ENCODE results near the gene HLA-F. TPM values are rescaled to one million over a fixed set of nuclear protein-coding genes. Genes with fewer than 3 reads are reported as not detected.
A peak's percentile ranks its signal among the peaks of the same experiment; 100 is the strongest.

The HLA-F gene
- total RNA-seq: 100 to 1,000 TPM; 220 to 504 TPM

DNA sequence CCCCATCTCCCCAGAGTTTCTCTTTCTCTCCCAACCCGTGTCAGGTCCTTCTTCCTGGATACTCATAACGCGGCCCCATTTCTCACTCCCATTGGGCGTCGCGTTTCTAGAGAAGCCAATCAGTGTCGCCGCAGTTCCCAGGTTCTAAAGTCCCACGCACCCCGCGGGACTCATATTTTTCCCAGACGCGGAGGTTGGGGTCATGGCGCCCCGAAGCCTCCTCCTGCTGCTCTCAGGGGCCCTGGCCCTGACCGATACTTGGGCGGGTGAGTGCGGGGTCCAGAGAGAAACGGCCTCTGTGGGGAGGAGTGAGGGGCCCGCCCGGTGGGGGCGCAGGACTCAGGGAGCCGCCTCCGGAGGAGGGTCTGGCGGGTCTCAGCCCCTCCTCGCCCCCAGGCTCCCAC is at the start of gene HLA-F:
Gene HLA-F, plus strand, starts transcription at position 173 of the 404 bp plus-strand sequence. Its CDS starts 30 bp downstream, at position 203.
- peak within 1 kb of the TSS; percentile 89 for H3K27ac Mint-ChIP-seq
- H3K36me3 Mint-ChIP-seq: peaks cover 41% of the 10 kb centered on the region in 2 donors
- ATAC-seq: peak; percentile 92
- DNase-seq (ENCODE audit: low spot score in 2 of 2): peak; percentile 77 to 89
- no peaks in the 10 kb centered on the region for H3K9me3 Mint-ChIP-seq

DNA sequence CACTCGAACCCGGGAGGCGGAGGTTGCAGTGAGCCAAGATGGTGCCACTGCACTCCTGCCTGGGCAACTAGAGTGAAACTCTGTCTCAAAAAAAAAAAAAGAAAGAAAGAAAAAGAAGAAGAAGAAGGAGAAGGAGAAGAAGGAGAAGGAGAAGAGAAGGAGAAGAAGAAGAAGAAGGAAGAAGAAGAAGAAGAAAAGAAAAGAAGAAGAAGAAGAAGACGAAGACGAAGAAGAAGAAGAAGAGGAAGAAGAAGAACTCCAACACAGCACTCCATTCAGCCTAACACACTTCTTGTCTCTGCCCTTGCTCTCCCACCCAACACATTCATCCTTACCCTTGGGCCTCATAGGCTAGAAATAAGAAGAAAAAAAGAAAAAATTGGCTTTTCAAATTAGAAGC is 49.2 kb upstream of the HLA-F start:
- ATAC-seq: no peak
- H3K9me3 Mint-ChIP-seq: no peaks in the 10 kb centered on the region
- no peaks in the 10 kb centered on the region for H3K36me3 Mint-ChIP-seq
- H3K27ac Mint-ChIP-seq: no peak overlapping the region
- no peak for DNase-seq (ENCODE audit: low spot score in 2 of 2)

DNA sequence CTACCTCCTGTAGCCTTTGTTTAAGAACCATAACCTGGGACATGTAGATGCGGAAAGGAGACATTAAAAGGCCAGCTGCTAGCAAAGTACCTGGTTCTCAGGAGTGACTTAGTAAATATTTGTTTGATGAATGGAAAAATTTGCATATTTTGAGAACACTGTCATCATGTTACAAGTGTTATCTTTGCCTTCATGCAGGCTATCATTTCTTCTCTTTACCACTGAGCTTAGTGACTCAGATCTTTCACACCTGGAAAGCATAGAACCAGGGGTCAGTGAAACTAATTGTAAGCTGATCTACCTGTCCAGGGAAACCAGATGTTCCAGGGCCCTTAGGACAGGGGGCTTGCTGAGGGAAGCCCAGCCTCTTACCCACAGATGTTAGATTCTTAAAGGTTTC is 47.7 kb upstream of the HLA-F start:
- Mint-ChIP-seq H3K36me3 (no peaks in the 10 kb centered on the region), H3K27ac (no peak overlapping the region), H3K9me3 (no peaks in the 10 kb centered on the region)
- no peak for ATAC-seq
- DNase-seq (ENCODE audit: low spot score in 2 of 2): no peak

DNA sequence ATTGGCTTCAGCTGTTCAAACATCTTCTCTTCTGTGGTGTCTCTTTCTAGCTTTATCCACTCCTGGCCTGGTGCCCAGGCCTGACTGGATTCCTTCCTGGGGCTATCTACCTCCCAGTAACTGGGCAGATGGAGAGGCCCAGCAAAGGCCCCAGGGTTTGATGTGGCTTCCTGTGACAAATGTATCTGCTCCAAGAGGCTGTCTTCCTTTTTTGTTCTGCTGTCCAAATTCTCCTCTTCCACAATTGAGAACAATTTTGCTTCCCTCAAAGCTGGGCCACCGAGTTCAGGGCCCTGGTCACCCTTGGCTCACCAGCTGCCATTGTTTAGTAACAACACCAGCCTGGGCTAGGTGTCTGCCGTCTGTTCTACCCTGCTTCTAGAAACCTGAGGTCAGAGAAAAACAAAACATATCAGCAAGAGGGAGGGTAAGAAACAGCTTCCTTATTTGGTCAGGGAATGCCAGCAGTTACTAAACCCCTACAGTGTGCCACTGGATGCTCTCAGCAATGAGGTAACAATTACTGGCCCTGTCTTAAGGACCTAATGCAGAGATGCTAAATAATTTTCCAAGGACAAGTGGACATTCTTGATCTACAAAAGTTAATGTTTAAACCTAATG is 46.1 kb upstream of the HLA-F start:
- no peak for ATAC-seq
- peak overlapping the region in 1 of 2 donors; percentile 9 for H3K27ac Mint-ChIP-seq
- no peaks in the 10 kb centered on the region for H3K36me3 Mint-ChIP-seq
- no peak for DNase-seq (ENCODE audit: low spot score in 2 of 2)
- H3K9me3 Mint-ChIP-seq: no peaks in the 10 kb centered on the region

DNA sequence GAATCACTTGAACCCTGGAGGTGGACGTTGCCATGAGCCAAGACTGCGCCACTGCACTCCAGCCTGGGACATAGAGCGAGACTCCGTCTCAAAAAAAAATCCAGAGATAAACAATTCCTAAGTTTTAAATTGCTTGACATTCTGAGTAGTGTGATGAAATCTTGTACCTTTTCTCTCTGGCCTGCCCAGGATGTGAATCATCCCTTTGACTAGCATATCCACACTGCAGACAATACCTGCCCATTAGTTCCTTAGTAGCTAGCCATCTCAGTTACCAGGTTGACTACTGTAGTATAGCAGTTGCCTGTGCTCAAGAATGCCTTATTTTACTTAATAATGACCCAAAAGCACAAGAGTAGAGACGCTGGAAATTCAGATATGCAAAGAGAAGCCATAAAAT is 45.1 kb upstream of the HLA-F start:
- H3K9me3 Mint-ChIP-seq: no peaks in the 10 kb centered on the region
- H3K27ac Mint-ChIP-seq: no peak overlapping the region
- DNase-seq (ENCODE audit: low spot score in 2 of 2): no peak
- ATAC-seq: peak; percentile 38 to 43
- no peaks in the 10 kb centered on the region for H3K36me3 Mint-ChIP-seq

DNA sequence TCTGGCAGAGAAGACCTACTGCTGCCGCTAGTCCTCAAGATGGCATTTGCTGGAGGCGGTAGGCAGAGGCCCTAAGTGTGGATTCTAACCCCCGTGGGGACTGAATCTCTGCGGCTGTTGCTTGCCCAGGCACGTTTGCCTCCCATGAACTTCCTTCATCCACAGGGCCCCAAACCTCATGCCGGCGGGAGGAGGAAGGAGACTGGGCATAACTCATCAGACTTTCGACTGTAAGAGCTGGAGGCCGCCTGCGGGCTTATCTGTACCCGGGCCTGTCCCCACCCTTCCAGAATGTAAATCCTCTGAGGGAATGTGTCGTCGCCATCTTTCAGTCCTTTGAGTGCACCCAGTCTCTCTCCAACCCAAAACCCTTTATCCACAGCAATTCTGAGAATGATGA is 43.3 kb upstream of the HLA-F start:
- DNase-seq (ENCODE audit: low spot score in 2 of 2) (no peak), ATAC-seq (peak in 1 of 2 donors; percentile 62)
- Mint-ChIP-seq H3K36me3 (no peaks in the 10 kb centered on the region), H3K9me3 (no peaks in the 10 kb centered on the region), H3K27ac (peak overlapping the region in 1 of 2 donors; percentile 74)

DNA sequence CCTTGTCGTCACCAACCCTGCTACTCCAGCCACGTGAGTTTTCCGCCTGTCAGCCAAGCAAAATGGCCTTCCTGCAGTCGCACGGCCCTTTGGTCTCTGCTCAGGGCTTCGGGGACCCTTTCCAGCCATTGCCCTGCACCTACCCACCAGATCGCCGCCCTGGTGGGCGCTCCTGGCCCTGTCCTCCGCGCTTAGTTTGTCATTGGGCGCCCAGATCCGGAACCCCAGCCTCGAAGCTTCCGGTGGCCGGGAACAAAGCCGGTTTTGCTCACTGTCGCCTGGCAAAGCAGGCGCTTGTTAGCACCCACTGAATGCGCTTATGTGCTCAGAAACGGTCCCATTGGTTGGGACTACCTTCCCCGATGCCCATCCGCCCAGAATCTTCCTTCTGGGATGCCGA is 42.8 kb upstream of the HLA-F start:
- H3K36me3 Mint-ChIP-seq: no peaks in the 10 kb centered on the region
- H3K27ac Mint-ChIP-seq: peak overlapping the region in 1 of 2 donors; percentile 74
- DNase-seq (ENCODE audit: low spot score in 2 of 2) (no peak), ATAC-seq (peak in 1 of 2 donors; percentile 50)
- H3K9me3 Mint-ChIP-seq: no peaks in the 10 kb centered on the region

DNA sequence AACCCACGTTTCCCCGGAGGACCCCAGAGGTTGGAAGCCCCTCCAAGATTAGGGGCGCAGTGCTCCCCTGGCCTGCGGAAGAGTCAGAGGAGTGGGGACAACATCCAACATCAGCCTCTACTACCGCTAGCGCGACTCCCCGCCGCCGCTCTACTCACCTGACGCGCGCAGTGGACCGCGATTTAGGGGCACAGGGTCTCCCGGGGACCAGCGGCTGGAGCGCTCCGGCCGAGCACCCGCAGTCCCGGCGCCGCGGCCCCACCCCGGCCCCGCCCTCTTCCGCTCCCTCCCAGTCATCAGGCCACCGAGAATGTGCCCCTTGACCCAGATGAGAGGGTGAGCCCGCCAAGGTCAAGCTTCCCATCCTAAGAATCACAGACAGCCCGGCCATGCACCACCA is 42.3 kb upstream of the HLA-F start, which contains the start of gene ZFP57:
Gene ZFP57, minus strand, starts transcription at position 249 of the 400 bp plus-strand sequence. CDS start 4,149 bp downstream, outside the sequence.
- no peaks in the 10 kb centered on the region for H3K36me3 Mint-ChIP-seq
- no peaks in the 10 kb centered on the region for H3K9me3 Mint-ChIP-seq
- DNase-seq (ENCODE audit: low spot score in 2 of 2): no peak
- peak in 1 of 2 donors; percentile 67 for ATAC-seq
- H3K27ac Mint-ChIP-seq: peak within 1 kb of the TSS in 1 of 2 donors; percentile 74

DNA sequence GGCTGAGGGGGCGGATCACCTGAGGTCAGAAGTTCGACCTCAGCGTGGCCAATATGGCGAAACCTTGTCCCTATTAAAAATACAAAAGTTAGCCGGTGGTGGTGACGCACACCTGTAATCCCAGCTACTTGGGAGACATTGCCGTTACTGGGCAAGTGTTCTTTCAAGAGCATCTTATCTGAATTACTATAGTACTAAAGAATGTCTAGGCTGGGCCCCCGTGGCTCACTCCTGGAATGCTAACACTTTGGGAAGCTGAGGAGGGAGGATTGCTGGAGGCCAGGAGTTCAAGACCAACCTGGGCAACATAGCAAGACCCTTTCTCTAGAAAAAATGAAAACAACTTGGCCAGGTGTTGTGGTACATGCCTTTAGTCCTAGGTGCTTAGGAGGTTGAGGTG is 41.4 kb upstream of the HLA-F start:
- H3K27ac Mint-ChIP-seq: no peak overlapping the region
- no peaks in the 10 kb centered on the region for H3K36me3 Mint-ChIP-seq
- H3K9me3 Mint-ChIP-seq: no peaks in the 10 kb centered on the region

DNA sequence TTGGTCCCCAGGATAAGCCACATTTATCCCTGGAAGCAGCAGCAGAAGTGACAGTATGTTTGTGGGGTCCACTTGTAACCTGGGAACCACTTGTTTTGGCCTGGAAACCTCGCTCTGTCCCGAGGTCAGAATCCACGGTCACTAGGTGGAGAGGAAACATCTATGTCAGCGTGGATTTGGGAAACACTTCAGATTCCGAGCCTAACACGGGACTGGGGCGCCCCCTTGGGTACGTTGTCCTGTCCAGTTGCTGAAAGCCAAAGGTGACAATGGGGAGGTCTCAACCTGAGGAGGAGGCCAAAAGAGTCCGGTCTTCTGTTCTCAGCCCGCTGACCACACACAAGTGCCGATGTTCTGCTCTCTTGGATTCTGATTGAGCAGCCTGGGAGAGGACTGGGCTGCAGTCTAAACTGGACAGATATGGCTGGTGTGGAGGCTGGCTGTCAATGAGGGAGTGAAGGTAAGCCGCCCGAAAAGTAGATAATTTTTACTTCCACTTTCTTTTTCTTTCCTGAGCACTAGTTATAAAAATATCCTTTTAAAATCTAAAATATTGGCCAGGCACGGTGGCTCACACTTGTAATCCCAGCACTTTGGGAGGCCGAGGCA is 37.4 kb upstream of the HLA-F start:
- Mint-ChIP-seq H3K9me3 (no peaks in the 10 kb centered on the region), H3K27ac (no peak overlapping the region), H3K36me3 (no peaks in the 10 kb centered on the region)
- no peak for DNase-seq (ENCODE audit: low spot score in 2 of 2)
- ATAC-seq: no peak

More for the DNA sequence above, 41.4 kb upstream of the HLA-F start:
- DNase-seq (ENCODE audit: low spot score in 2 of 2): no peak
- ATAC-seq: no peak

DNA sequence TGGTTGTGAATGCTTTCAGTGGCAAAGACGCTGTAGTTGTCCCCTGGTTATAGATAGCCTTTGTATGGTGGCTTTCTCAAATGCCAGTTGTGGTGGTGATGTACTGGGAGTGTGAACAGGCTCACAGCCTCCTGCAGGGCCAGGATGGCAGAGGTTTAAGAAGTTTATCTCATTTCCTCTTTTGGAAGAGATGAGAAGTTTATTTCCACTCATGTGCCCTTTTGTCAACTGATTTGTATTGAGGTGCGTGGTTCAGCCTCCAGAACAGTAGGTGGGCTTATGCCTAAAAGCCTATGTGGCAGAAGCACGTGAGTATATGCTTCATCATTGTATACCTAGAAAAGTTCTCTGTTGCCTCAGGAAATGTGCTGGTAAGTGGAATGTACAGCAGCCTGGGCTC is 28.6 kb upstream of the HLA-F start:
- Mint-ChIP-seq H3K36me3 (peaks cover 0 to 7% of the 10 kb centered on the region in 2 donors), H3K9me3 (peaks cover 0 to 4% of the 10 kb centered on the region in 2 donors), H3K27ac (no peak overlapping the region)
- DNase-seq (ENCODE audit: low spot score in 2 of 2) (no peak), ATAC-seq (no peak)

DNA sequence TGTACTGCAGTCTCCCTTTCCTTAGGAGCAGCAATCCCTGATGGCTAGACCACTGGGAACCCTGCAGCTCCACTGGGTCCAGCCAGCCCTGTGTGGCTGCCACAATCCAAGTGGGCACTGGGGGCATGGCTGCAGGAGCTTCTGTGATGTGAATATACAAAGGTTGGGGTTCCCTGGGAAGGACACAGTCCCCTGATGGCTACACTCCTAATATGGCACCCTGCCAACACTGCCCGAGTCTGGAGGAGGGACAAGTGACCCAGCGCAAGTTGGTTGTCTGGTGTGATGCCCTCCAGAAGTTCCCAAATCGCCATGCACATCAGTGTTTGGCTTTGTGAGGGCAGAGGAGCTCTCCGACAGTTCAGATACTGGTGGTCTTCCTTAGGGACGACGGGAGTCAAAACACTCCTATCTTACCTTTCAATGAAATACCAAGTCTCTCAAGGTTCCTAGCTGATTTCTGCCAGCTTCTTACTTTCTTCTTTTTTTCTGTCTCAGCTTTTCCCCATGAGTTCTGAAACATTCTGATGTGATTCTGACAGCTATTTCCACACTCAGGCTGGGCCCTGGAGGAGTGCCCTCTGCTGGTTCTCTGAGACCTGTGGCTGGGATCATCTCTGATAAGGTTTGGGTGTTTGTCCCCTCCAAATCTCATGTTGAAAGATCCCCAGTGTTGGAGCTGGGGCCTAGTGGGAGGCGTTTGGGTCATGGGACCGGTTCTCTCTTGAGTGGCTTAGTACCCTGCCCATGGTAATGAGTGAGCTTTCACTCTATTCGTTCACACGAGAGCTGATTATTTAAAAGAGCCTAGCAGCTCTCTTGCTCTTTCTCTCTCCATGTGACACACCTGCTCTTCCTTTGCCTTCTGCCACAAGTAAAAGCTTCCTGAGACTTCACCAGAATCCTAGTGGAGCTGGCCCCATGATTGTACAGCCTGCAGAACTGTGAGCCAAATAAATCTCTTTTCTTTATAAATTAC is 26.8 kb upstream of the HLA-F start:
- ATAC-seq: peak in 1 of 2 donors; percentile 48
- no peak for DNase-seq (ENCODE audit: low spot score in 2 of 2)
- Mint-ChIP-seq H3K9me3 (peaks cover 0 to 4% of the 10 kb centered on the region in 2 donors), H3K36me3 (peaks cover 0 to 7% of the 10 kb centered on the region in 2 donors), H3K27ac (no peak overlapping the region)

DNA sequence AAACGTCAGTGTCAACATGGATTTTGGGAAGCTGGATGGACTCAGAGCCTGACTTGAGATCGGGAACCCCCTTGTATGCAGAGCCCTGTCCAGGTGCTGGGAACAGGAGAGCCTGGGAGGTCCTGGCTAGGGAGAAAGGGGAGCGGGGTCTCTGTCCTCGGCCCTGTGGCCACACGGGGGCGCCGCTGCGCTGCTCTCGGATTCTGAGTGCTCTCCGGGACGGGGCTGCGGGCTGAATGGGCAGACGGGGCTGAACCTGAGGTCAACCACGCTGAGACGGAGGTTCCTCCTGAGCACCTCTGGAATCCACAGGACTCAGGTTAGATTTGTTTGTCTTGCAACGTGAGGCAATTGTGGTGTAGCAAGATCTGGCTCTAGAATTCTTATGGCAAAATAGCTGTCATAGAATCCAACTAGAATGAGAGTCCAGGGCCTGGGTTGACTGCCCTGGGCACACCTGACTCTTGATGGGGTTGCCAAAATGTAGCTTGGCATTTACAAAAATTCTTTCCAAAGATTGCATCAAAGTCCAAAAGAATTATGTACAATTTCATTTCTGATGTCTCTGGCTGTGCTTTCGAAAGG is 20.6 kb upstream of the HLA-F start:
- ATAC-seq (peak; percentile 97 to 98), DNase-seq (ENCODE audit: low spot score in 2 of 2) (peak; percentile 70 to 94)
- Mint-ChIP-seq H3K36me3 (no peaks in the 10 kb centered on the region), H3K27ac (no peak overlapping the region), H3K9me3 (no peaks in the 10 kb centered on the region)

DNA sequence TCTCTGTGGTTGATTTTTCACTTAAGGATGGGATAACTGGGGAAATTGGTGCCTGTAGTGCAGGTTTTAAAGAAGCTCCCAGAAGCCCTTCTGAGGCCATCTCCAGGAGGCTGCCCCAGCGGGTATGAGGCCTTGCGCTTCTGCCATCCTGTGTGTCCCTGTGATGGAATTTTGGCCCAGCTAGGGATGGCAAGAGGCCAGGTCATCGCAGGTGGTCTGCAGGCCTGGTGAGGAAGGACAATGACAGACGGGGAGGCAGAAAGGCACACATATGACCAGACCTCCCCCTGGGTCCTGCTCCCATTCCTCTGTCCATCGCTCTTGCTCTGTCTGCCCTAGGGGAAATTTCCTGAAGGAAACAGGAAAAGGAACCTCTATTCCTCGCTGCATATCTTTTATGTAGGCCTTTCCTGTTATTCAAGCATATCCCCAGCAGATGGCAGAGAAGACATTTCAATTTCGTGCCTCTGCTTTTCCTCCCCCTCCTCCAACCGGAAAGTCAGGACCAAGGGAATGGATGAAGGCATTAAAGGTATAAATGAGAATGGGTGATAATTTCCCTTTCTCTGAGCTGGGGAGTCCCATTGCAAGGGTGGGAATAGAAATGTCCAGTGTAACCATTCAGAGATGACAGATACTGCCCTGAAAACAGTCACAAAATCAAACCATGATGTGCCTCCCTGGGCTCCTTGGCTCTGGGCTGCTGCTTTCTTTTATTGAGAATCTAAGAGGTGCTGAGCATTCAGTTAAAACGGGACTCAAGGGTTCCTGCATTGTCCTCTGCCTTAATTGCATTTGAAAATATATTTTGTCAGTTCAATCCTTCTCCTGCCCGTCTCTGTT is 17.6 kb upstream of the HLA-F start:
- no peak for ATAC-seq
- H3K27ac Mint-ChIP-seq: peak overlapping the region in 1 of 2 donors; percentile 51

DNA sequence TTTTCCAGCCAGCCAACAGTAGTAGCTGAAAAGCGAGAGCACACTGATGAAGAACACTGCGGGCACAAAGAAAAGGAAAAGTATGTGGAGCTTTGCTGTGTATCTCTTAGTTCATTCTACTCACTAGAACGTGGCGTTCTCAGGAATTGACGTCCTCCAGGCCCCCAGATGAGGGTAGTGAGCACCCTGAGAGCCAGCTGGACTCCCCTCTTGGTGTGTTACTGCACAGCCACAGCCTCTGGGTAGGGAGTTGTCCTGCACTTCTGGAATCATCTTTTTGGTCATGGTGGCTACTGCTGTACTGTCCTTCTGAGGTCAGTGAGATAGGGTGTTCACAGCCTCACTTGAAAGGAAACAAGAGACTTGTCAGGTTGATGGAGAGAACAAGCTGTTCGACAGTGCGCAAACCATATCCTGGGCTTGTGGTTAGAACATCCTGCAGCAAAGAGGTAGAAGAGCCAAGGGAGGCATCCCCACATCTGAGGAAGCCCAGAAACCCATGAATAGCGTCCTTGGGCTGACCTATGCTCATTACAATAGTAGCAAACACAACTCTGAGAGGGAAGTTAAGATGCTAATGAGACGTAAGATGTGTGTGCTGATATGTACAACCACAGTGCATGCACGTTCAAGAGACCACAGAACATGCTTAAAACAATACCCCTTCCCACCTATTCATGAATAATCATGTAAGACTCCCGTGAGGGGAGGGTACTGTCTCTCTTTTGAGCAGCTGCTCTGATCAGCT is 14.6 kb upstream of the HLA-F start:
- no peaks in the 10 kb centered on the region for H3K9me3 Mint-ChIP-seq
- no peaks in the 10 kb centered on the region for H3K36me3 Mint-ChIP-seq
- ATAC-seq (peak; percentile 88 to 90), DNase-seq (ENCODE audit: low spot score in 2 of 2) (peak in 1 of 2 donors; percentile 48)
- H3K27ac Mint-ChIP-seq: peak overlapping the region; percentile 37 to 38

More for the DNA sequence above, 17.6 kb upstream of the HLA-F start:
- H3K9me3 Mint-ChIP-seq: no peaks in the 10 kb centered on the region
- DNase-seq (ENCODE audit: low spot score in 2 of 2): no peak
- no peaks in the 10 kb centered on the region for H3K36me3 Mint-ChIP-seq

Measured in activated naive CD4-positive, alpha-beta T cell treated with anti-CD3 and anti-CD28 coated beads, Interleukin-2, amount 50 U/mL, for 72 hours (primary cell).